ENCODE results near the gene MCL1. TPM values are rescaled to one million over a fixed set of nuclear protein-coding genes. Genes with fewer than 3 reads are reported as not detected.
"Not testable (repeated sequence)": the region's sequence is repeated elsewhere in the genome, so short reads cannot be mapped to it uniquely, and the experiment has no call there.

MCL1 gene
- polyA plus RNA-seq (2012; ENCODE audit: low read depth, missing spikeins) = 123 TPM

DNA sequence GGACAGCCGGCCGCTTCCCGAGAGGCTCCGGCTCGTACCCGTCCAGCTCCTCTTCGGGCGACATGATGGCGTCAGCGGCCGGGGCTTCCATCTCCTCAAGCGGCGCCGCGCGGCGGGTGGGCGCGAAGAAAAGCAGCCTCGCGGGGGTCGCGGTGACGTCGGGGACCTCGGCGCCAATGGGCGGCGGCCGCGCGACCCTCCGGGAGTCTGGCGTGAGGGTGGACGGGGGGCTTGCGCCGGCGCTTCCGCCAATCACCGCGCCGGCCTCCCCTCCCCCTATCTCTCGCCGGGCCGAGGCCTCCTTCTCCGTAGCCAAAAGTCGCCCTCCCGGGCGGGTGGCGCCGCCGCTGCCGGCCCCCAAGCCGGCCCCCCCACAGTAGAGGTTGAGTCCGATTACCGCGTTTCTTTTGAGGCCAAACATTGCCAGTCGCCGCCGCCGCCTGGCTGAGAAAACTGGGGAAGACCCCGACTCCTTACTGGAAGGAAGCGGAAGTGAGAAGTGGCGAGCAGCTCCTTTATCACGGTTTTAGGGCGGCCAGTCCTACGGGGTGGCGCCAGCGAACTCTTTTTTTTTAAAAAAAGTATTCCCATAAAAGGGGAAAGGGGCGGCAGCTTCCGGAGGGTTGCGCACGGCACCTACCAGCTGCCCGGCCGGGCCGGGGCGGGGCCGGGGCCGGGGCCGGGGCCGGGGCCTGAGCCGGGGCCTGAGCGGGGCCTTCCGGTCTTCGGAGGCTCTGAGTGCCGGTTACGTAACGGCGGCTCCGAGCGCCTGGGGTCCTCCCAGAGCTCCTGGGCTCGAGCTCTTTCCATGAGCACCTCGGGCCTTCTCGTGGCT is at the start of gene MCL1:
MCL1 (minus strand) TSS at position 501 of the 835 bp plus-strand sequence; CDS start at position 421, 80 bp downstream.
- peak; percentile 84 for DNase-seq (ENCODE audit: insufficient read length, low spot score)
- peak; percentile 55 for FAIRE-seq
- TF ChIP-seq POLR2AphosphoS5 (IDR thresholded peaks at IDR 0.05; ENCODE audit: low read depth, low read length) (peak; percentile 99), TAF1 (IDR thresholded peaks at IDR 0.05; ENCODE audit: low read depth, low read length) (peak; percentile 97), SPI1 (IDR thresholded peaks at IDR 0.05; ENCODE audit: low read depth, low read length) (peak; percentile 93), PAX5 (IDR thresholded peaks at IDR 0.05; ENCODE audit: insufficient read depth, low read length, severe bottlenecking) (no peak), POLR2A (IDR thresholded peaks at IDR 0.05; ENCODE audit: low read depth, low read length) (peak; percentile 99), POU2F2 (IDR thresholded peaks at IDR 0.05; ENCODE audit: low read depth, low read length) (peak; percentile 88)

GRCh38 chr1:150628766-150629114 is 49.3 kb upstream of the MCL1 start:
- TF ChIP-seq POLR2A (IDR thresholded peaks at IDR 0.05; ENCODE audit: low read depth, low read length) = no peak
- TF ChIP-seq POU2F2 (IDR thresholded peaks at IDR 0.05; ENCODE audit: low read depth, low read length) = 0 out of 2 replicates have a peak, but pooled peaks have one; percentile 9
- FAIRE-seq (no peak), DNase-seq (ENCODE audit: insufficient read length, low spot score) (no peak)

- DNase-seq (ENCODE audit: insufficient read length, low spot score) (no peak), FAIRE-seq (no peak)
- TF ChIP-seq PAX5 (IDR thresholded peaks at IDR 0.05; ENCODE audit: insufficient read depth, low read length, severe bottlenecking) = no peak
- no peak for TF ChIP-seq POU2F2 (IDR thresholded peaks at IDR 0.05; ENCODE audit: low read depth, low read length)
- no peak for TF ChIP-seq TAF1 (IDR thresholded peaks at IDR 0.05; ENCODE audit: low read depth, low read length)
- no peak for TF ChIP-seq POLR2AphosphoS5 (IDR thresholded peaks at IDR 0.05; ENCODE audit: low read depth, low read length)
- TF ChIP-seq POLR2A (IDR thresholded peaks at IDR 0.05; ENCODE audit: low read depth, low read length) = no peak
- no peak for TF ChIP-seq SPI1 (IDR thresholded peaks at IDR 0.05; ENCODE audit: low read depth, low read length)
Measured at GRCh38 chr1:150627826-150628410, 48.5 kb upstream of the MCL1 start.

GRCh38 chr1:150626150-150626549 is 46.7 kb upstream of the MCL1 start:
- DNase-seq (ENCODE audit: insufficient read length, low spot score) = no peak

DNA sequence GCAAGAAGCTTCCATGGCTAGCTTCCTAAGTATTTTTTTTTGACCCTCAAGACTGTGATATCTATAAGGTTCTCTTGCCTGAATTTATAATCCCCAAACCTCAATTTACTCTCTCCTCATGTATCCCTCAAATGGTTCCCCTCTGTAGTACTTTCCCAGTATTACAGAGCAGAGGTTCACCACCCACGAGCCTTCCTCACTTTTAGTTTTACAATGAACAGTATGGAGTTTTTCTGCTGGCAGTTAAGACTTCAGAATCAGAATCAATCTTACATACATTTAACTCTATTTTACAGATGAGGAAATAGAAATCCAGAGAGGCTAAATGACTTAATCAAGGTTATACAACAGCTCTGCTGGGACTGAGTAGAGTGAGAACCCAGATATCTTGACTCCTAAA is 45.1 kb upstream of the MCL1 start:
- not testable (repeated sequence) for FAIRE-seq; DNase-seq (ENCODE audit: insufficient read length, low spot score)

More at GRCh38 chr1:150626150-150626549, 46.7 kb upstream of the MCL1 start:
- TF ChIP-seq POLR2A (IDR thresholded peaks at IDR 0.05; ENCODE audit: low read depth, low read length) (no peak), POU2F2 (IDR thresholded peaks at IDR 0.05; ENCODE audit: low read depth, low read length) (no peak), SPI1 (IDR thresholded peaks at IDR 0.05; ENCODE audit: low read depth, low read length) (no peak), PAX5 (IDR thresholded peaks at IDR 0.05; ENCODE audit: insufficient read depth, low read length, severe bottlenecking) (no peak), TAF1 (IDR thresholded peaks at IDR 0.05; ENCODE audit: low read depth, low read length) (no peak), POLR2AphosphoS5 (IDR thresholded peaks at IDR 0.05; ENCODE audit: low read depth, low read length) (no peak)
- FAIRE-seq = no peak

GRCh38 chr1:150624134-150624533 is 44.7 kb upstream of the MCL1 start:
- FAIRE-seq; DNase-seq (ENCODE audit: insufficient read length, low spot score): not testable (repeated sequence)

GRCh38 chr1:150622303-150622975 is 43.0 kb upstream of the MCL1 start:
- TF ChIP-seq POLR2AphosphoS5 (IDR thresholded peaks at IDR 0.05; ENCODE audit: low read depth, low read length) = no peak
- peak; percentile 17; the same call in 1 of the 2 replicates for TF ChIP-seq SPI1 (IDR thresholded peaks at IDR 0.05; ENCODE audit: low read depth, low read length)
- FAIRE-seq = no peak
- DNase-seq (ENCODE audit: insufficient read length, low spot score) = no peak

DNA sequence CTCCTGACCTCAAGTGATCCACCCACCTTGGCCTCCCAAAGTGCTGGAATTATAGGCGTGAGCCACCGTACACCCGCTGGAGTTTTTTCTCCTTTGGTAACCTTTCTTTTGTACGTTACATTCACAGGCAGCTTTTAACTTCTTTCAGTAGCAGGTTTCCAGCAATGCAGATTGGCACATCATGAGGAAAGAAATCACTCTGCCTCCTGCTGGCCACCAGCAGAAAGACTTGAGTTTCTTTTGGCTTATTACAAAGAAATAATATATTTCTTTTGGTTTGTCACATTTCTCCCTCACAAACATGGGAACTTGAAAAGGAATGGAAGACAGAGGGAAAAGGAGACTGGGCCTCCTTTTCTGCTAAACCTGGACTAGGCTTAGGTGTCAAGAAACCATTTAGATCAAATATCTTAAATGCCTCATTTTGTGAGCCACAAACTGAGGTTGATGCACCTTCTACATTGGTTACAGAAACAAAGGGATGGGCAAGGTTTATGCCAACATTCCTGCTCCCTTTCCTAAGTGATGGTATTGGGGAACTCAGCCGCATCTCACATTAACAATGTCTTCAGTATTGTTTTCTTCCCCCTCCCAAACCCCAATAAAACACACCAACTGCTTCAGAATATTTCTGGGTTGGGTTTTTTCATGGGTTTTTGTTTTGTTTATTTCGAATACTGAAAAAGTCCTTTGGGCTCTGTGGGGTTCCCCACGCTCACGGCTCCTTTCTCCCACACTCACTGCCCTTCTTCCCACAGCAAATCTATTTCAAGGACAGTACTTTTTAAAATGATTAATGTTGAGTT is 42.3 kb upstream of the MCL1 start:
- FAIRE-seq (no peak), DNase-seq (ENCODE audit: insufficient read length, low spot score) (no peak)
- TF ChIP-seq PAX5 (IDR thresholded peaks at IDR 0.05; ENCODE audit: insufficient read depth, low read length, severe bottlenecking) (no peak), POLR2A (IDR thresholded peaks at IDR 0.05; ENCODE audit: low read depth, low read length) (no peak), SPI1 (IDR thresholded peaks at IDR 0.05; ENCODE audit: low read depth, low read length) (no peak), TAF1 (IDR thresholded peaks at IDR 0.05; ENCODE audit: low read depth, low read length) (no peak), POLR2AphosphoS5 (IDR thresholded peaks at IDR 0.05; ENCODE audit: low read depth, low read length) (no peak)

GRCh38 chr1:150620919-150621318 is 41.5 kb upstream of the MCL1 start:
- no peak for FAIRE-seq
- no peak for DNase-seq (ENCODE audit: insufficient read length, low spot score)
- TF ChIP-seq TAF1 (IDR thresholded peaks at IDR 0.05; ENCODE audit: low read depth, low read length) (no peak), POLR2A (IDR thresholded peaks at IDR 0.05; ENCODE audit: low read depth, low read length) (no peak; the same call in 1 of the 2 replicates), POLR2AphosphoS5 (IDR thresholded peaks at IDR 0.05; ENCODE audit: low read depth, low read length) (no peak)
